ENCODE measurements around the gene SYCE1L. TPM values are rescaled to one million over a fixed set of nuclear protein-coding genes. Genes with fewer than 3 reads are reported as not detected.
A peak's percentile ranks its signal among the peaks of the same experiment; 100 is the strongest.

Gene SYCE1L
- total RNA-seq, 2 donors from 2014 or later, result 4.8 to 6.9 TPM

GRCh38 chr16:77168901-77169300 lies 30.3 kb upstream of the SYCE1L start:
- TF ChIP-seq CTCF (IDR thresholded peaks at IDR 0.05), result no peak
- no peak for DNase-seq

GRCh38 chr16:77169650-77170236 lies 29.5 kb upstream of the SYCE1L start:
- Histone ChIP-seq H3K9me3 (no peaks in the 10 kb centered on the region), H3K36me3 (no peaks in the 10 kb centered on the region), H3K4me3 (no peak overlapping the region), H3K27ac (no peak overlapping the region), H3K27me3 (no peaks in the 10 kb centered on the region), H3K4me1 (no peaks in the 10 kb centered on the region), H3K9ac (ENCODE audit: low read depth in 2 of 2, low read length in 2 of 2) (no peak overlapping the region)
- intact Hi-C loops (cut with DNase I), result loop anchor here (5.0 to 10.0 kb wide), 2 partner anchors 505 to 1377 kb away; no protein-coding TSS in a partner anchor
- peak; percentile 34 for DNase-seq
- peak; percentile 60 for TF ChIP-seq CTCF (IDR thresholded peaks at IDR 0.05)

More at GRCh38 chr16:77168901-77169300, 30.3 kb upstream of the SYCE1L start:
- Histone ChIP-seq H3K4me1 (no peaks in the 10 kb centered on the region), H3K36me3 (no peaks in the 10 kb centered on the region), H3K9ac (ENCODE audit: low read depth in 2 of 2, low read length in 2 of 2) (no peak overlapping the region), H3K4me3 (no peak overlapping the region), H3K9me3 (no peaks in the 10 kb centered on the region), H3K27ac (no peak overlapping the region), H3K27me3 (no peaks in the 10 kb centered on the region)
- intact Hi-C loops (cut with DNase I), result loop anchor here (10.0 kb wide), 1 partner anchor 504 kb away; no protein-coding TSS in a partner anchor

- intact Hi-C loops (cut with DNase I), result loop anchor here (5.0 kb wide), 1 partner anchor 1379 kb away; no protein-coding TSS in a partner anchor
- TF ChIP-seq CTCF (IDR thresholded peaks at IDR 0.05), result no peak
- DNase-seq, result no peak
- Histone ChIP-seq H3K9me3 (no peaks in the 10 kb centered on the region), H3K27ac (no peak overlapping the region), H3K36me3 (no peaks in the 10 kb centered on the region), H3K27me3 (no peaks in the 10 kb centered on the region), H3K4me3 (no peak overlapping the region), H3K4me1 (no peaks in the 10 kb centered on the region), H3K9ac (ENCODE audit: low read depth in 2 of 2, low read length in 2 of 2) (no peak overlapping the region)
Observed at GRCh38 chr16:77170805-77171204, 28.4 kb upstream of the SYCE1L start.

- intact Hi-C loops (cut with DNase I), result loop anchor here (5.0 kb wide), 1 partner anchor 1380 kb away; no protein-coding TSS in a partner anchor
- H3K4me1 ChIP-seq, result no peaks in the 10 kb centered on the region
- no peak overlapping the region for H3K4me3 ChIP-seq
- no peak overlapping the region for H3K9ac ChIP-seq (ENCODE audit: low read depth in 2 of 2, low read length in 2 of 2)
- peak; percentile 48 for TF ChIP-seq CTCF (IDR thresholded peaks at IDR 0.05)
- no peaks in the 10 kb centered on the region for H3K36me3 ChIP-seq
- H3K27me3 ChIP-seq, result no peaks in the 10 kb centered on the region
- no peak overlapping the region for H3K27ac ChIP-seq
- DNase-seq, result peak; percentile 34
- no peaks in the 10 kb centered on the region for H3K9me3 ChIP-seq
Observed at GRCh38 chr16:77171745-77172635, 27.2 kb upstream of the SYCE1L start.

GRCh38 chr16:77172951-77173350 lies 26.3 kb upstream of the SYCE1L start:
- Histone ChIP-seq H3K4me3 (no peak overlapping the region), H3K27ac (no peak overlapping the region), H3K27me3 (no peaks in the 10 kb centered on the region), H3K9ac (ENCODE audit: low read depth in 2 of 2, low read length in 2 of 2) (no peak overlapping the region), H3K4me1 (no peaks in the 10 kb centered on the region), H3K36me3 (no peaks in the 10 kb centered on the region), H3K9me3 (no peaks in the 10 kb centered on the region)
- no peak for TF ChIP-seq CTCF (IDR thresholded peaks at IDR 0.05)
- DNase-seq, result no peak
- intact Hi-C loops (cut with DNase I), result loop anchor here (5.0 kb wide), 1 partner anchor 1381 kb away; no protein-coding TSS in a partner anchor
